ENCODE data around the gene TRAPPC10. TPM values are rescaled to one million over a fixed set of nuclear protein-coding genes. Genes with fewer than 3 reads are reported as not detected.

TRAPPC10 gene
- total RNA-seq, 1 donor from 2014 or later = 21.4 TPM

GRCh38 chr21:44086636-44087425 lies 74.7 kb downstream of the TRAPPC10 start:
- H3K4me1 ChIP-seq = peaks cover 64% of the 10 kb centered on the region

DNA sequence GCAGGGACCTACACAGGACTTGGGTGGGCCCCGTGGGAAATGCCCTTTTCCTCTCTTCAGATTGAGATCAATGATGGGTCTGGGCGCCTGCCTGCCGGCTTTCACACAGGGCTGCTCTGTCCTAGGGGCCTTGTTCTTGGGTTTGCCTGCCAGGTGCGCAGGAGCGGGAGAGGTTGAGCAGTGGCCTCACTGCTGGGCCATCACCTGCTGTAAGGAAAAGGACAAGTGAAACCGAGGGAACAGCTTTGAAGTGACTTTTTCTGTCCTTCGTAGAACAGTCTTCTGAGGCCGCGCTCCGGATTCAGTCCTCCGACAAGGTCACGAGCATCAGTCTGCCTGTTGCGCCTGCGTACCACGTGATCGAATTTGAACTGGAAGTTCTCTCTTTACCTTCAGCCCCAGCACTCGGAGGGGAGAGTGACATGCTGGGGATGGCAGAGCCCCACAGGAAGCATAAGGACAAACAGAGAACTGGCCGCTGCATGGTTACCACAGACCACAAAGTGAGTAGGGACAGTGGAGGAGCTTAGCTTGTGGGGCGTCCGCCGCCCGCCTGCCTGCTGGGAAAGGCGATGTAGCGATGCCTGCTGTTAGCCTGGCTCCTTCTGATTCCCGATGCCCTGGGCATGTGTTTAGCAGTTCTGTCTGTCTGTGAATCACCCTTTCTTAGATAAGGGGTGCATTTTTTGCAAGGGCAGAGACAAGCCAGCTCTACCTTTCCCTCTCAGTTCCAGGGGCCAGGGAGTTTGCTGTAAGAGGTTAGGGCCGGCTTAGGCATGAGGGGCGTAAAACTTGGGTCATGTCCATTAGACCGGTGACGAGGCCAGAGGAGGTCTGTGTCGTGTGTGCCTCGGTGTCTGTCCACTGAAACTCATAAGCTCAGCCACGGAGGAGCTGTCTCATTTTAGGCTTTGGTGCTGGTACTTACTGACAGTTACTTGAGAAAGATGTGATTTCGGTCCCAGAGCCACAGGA lies 75.6 kb downstream of the TRAPPC10 start:
- peaks cover 65% of the 10 kb centered on the region for H3K36me3 ChIP-seq
- H3K4me3 ChIP-seq = no peak overlapping the region
- TF ChIP-seq, protein P1, sequence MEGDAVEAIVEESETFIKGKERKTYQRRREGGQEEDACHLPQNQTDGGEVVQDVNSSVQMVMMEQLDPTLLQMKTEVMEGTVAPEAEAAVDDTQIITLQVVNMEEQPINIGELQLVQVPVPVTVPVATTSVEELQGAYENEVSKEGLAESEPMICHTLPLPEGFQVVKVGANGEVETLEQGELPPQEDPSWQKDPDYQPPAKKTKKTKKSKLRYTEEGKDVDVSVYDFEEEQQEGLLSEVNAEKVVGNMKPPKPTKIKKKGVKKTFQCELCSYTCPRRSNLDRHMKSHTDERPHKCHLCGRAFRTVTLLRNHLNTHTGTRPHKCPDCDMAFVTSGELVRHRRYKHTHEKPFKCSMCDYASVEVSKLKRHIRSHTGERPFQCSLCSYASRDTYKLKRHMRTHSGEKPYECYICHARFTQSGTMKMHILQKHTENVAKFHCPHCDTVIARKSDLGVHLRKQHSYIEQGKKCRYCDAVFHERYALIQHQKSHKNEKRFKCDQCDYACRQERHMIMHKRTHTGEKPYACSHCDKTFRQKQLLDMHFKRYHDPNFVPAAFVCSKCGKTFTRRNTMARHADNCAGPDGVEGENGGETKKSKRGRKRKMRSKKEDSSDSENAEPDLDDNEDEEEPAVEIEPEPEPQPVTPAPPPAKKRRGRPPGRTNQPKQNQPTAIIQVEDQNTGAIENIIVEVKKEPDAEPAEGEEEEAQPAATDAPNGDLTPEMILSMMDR (IDR thresholded peaks at IDR 0.05; ENCODE audit: borderline replicate concordance) = no peak
- H3K27me3 ChIP-seq (ENCODE audit: low read depth) = no peaks in the 10 kb centered on the region
- no peak for DNase-seq
- peak overlapping the region; percentile 88 for H3K27ac ChIP-seq (replicated peaks)
- H3K4me1 ChIP-seq = peaks cover 57% of the 10 kb centered on the region
- intact Hi-C loops (cut with micrococcal nuclease) = no loop called here
- no peaks in the 10 kb centered on the region for H3K9me3 ChIP-seq (replicated peaks)

More at GRCh38 chr21:44086636-44087425, 74.7 kb downstream of the TRAPPC10 start:
- Histone ChIP-seq H3K27me3 (ENCODE audit: low read depth) (no peaks in the 10 kb centered on the region), H3K27ac (replicated peaks) (peak overlapping the region; percentile 88), H3K9me3 (replicated peaks) (no peaks in the 10 kb centered on the region), H3K36me3 (peaks cover 60% of the 10 kb centered on the region), H3K4me3 (no peak overlapping the region)
- intact Hi-C loops (cut with micrococcal nuclease) = no loop called here
- no peak for DNase-seq
- TF ChIP-seq, protein P1 (IDR thresholded peaks at IDR 0.05; ENCODE audit: borderline replicate concordance) = no peak

GRCh38 chr21:44088401-44088780 lies 76.3 kb downstream of the TRAPPC10 start:
- no peak for DNase-seq
- intact Hi-C loops (cut with micrococcal nuclease) = no loop called here
- peaks cover 67% of the 10 kb centered on the region for H3K36me3 ChIP-seq
- TF ChIP-seq, protein P1 (IDR thresholded peaks at IDR 0.05; ENCODE audit: borderline replicate concordance) = no peak
- H3K27me3 ChIP-seq (ENCODE audit: low read depth) = no peaks in the 10 kb centered on the region
- no peak overlapping the region for H3K4me3 ChIP-seq
- peak overlapping the region; percentile 88 for H3K27ac ChIP-seq (replicated peaks)
- H3K4me1 ChIP-seq = peaks cover 50% of the 10 kb centered on the region
- no peaks in the 10 kb centered on the region for H3K9me3 ChIP-seq (replicated peaks)

DNA sequence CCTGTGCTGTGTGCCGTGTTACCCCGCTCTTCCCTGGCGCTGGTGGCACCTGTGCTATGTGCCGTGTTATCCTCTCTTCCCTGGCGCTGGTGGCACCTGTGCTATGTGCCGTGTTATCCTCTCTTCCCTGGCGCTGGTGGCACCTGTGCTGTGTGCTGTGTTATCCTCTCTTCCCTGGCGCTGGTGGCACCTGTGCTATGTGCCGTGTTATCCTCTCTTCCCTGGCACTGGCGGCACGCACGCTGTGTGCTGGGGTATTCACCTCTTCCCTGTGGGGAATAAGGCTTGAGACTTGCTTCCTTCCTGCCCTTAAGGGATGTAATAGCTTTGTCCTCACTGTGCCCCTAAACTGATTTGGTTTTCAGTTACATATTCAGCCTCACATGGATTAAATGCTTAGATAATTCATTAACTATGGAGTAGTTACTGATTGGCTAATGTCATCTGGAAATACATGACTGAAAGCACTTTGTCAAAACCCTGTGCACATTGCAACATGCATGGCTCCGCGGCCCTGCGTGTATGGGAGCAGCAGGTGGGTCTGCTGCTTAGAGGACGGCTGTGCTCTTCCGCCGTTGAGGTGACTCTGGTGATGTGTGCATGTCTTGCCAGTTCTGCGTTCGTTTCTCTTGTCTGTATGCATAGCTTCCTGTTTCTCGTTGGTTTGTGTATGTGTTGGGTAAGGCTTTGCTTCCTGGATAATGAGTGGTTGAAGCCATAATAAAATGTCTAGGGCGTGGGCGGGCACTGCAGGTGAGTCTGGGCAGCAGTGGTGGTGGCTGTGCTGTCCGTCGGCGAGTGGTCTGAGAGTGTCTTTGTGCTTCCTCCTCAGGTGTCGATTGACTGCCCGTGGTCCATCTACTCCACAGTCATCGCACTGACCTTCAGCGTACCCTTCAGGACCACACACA lies 77.1 kb downstream of the TRAPPC10 start:
- no peak overlapping the region for H3K27ac ChIP-seq (replicated peaks)
- intact Hi-C loops (cut with micrococcal nuclease) = no loop called here
- no peaks in the 10 kb centered on the region for H3K27me3 ChIP-seq (ENCODE audit: low read depth)
- TF ChIP-seq, protein P1 (IDR thresholded peaks at IDR 0.05; ENCODE audit: borderline replicate concordance) = no peak
- no peak overlapping the region for H3K4me3 ChIP-seq
- H3K36me3 ChIP-seq = peaks cover 76% of the 10 kb centered on the region
- no peak for DNase-seq
- no peaks in the 10 kb centered on the region for H3K9me3 ChIP-seq (replicated peaks)
- peaks cover 41% of the 10 kb centered on the region for H3K4me1 ChIP-seq

DNA sequence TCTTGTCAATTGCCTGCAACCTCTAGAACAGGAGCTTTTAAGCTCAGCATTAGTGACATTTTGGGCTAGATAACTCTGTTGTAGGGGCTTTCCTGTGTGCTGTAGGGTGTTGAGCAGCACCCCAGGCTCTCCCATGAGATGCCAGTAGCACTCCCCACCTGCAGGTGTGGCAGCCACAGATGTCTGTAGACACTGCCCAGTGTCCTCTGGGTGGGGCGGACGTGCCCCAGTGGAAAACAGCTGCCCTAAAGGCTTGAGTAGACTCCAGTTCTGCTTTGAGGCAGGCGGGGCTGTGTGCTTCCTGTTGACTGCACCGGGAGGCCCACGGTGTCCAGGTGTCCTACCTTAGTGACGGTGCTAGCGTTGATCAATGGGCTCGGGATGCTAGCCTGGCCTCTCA lies 78.2 kb downstream of the TRAPPC10 start:
- intact Hi-C loops (cut with micrococcal nuclease) = no loop called here
- Histone ChIP-seq H3K4me3 (no peak overlapping the region), H3K9me3 (replicated peaks) (no peaks in the 10 kb centered on the region), H3K4me1 (peaks cover 35% of the 10 kb centered on the region), H3K27me3 (ENCODE audit: low read depth) (no peaks in the 10 kb centered on the region), H3K27ac (replicated peaks) (no peak overlapping the region), H3K36me3 (peaks cover 84% of the 10 kb centered on the region)
- TF ChIP-seq, protein P1 (IDR thresholded peaks at IDR 0.05; ENCODE audit: borderline replicate concordance) = no peak
- DNase-seq = no peak

All from left ventricle myocardium inferior (tissue), 1 donor.